NOMO-1 (cell line): ENCODE measurements around the gene ANTXR1.

ENCODE experiments used
- DNase-seq, 2 experiments: peaks; one replicate each; lab custom pipeline; 2025; ENCODE audit not compliant: unreplicated experiment in 2 of 2; lab: John Stamatoyannopoulos, UW

ANTXR1 gene

DNA sequence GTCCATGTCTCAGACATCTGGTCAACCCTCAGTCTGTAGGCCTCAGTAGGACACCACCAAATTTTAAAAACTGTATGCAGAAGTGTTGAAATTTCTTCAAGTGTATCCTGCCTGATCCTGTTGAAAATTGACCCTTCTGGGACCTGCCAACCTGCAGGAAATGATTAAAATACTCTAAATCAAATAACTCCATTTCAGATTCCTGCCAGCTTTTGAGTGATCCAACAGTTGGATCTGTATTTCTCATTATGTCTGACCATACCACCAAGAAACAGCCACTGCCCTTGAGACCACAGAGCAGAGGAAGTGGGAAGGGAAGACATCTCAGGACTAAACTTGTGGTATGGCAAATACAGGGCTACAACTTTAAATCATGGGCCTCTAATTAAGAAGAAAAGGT is 113.4 kb downstream of the ANTXR1 start:
- DNase-seq = no peak

DNA sequence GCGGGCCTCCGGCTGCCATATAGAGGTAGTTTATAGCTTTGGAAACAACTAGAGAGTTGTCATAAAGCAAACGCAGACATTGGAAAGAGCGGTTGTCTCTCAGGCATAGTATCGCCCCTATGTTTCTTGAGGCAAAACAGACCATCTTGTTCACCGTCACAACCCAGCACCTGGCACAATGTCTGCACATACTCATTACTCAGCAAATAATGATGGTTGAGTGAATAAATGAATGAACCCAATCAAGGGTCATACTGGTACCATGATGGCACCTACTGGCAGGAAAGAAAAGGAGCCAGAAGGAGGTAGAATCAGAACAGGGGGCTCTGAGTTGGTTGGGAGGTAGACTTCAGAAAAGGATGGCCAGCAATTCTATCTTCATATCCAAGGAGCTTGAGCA is 118.5 kb downstream of the ANTXR1 start:
- DNase-seq = no peak

DNA sequence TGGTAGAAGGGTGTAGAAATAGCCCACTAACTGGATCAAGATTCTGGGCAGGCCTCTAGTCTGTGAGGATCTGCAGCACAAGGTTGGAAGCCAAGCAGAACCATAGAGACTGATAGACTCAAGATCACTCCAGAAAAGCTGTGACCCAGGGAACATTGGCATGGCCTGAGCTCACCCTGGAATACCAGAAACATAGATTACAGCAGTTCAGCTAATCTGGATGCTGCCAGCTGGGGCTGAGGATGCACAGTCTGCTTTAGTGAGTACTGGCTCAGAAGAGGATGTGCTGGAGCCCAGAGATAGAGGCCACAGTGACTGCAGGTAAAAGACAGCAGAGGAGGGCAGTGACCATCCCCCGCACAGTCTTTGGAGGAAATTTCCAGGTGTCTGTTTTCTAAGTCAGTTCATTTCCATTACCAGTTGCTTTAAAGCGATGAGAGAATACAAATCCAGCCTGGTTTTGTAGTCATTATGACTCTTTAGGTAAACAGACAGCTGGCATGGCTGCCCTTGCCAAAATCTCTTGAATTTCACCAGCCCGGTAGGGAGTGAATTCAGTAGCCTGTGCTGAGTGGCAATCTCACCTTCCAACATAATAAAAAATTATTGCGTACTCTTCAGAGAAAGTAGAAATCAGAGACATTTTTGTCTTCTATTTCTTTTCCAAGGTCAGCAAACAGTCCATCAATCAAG is 119.2 kb downstream of the ANTXR1 start:
- no peak for DNase-seq

DNA sequence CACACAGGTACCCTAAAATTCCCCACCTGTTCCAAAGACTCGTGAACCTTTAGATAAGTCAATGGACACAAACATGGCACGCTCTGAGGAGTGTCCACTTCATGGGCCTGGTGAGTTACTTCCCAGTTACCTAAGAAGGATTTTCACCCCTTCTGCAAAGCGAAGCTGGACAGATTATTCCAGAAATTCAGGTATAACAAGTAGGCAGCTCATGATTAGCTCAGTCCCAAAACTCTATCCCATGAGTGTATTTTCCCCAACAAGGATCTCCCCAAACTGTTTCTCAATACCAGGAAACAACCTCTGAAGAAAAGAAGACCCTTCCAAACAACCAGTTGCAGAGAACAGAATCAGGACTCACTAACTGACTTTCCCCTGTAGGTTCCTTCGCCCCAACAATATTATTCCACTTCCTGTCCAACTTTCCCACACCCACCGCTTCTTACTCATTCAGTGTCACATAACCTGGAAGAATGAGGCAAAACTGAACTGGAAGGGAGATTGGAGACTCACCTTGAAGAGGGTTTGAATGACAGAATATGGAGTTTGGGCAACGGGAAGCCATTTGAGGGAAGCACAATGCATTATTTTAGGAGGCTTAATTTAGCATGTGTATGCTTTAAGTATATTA is 120.1 kb downstream of the ANTXR1 start:
- no peak for DNase-seq

DNA sequence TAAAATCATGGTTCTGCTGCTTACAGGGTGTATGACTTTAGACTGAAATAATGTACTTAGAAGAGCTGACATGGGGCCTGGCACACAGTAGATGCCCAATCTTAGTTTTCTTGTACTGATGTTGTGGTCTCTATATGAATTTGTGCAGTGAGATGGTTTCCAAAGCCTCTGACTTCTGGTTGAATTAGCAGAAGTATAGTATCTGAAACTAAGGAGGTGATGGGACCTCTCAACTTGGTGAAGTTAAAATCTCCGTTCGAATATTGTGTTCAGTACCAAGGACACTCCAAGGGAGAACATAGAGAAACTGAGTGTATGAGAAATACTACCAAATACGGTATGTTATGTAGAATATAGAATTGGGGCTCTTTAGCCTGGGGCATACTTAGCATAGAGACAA is 120.9 kb downstream of the ANTXR1 start:
- DNase-seq = no peak

DNA sequence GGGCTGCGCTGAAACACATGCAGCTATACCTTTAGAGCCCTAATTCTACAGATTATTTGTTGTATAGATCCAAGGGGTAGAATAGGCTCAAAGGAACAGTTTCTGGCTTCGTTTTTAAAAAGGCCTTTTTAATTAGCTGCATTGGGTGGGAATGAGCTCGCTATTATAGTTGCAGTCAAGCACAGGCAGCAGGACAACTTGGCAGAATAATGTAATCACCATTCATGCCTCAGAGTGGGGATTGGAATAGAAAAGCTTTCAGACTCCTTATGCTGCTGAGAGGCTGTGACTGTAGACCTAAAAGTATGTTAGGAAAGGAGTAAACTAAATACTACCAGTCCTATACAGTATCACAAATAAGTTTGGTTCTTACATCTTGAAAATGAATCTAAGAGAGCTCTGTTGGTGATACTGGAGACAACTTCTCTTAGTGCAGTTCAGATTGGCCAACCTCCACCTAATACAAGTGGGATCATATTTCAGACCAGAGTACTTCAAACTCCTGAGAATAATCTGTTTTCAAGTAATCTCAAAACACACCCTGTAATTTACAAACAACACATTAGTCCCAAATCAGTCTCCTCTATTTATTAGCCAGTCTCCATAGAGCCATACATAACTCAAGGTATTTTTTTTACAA is 121.4 kb downstream of the ANTXR1 start:
- DNase-seq = no peak

DNA sequence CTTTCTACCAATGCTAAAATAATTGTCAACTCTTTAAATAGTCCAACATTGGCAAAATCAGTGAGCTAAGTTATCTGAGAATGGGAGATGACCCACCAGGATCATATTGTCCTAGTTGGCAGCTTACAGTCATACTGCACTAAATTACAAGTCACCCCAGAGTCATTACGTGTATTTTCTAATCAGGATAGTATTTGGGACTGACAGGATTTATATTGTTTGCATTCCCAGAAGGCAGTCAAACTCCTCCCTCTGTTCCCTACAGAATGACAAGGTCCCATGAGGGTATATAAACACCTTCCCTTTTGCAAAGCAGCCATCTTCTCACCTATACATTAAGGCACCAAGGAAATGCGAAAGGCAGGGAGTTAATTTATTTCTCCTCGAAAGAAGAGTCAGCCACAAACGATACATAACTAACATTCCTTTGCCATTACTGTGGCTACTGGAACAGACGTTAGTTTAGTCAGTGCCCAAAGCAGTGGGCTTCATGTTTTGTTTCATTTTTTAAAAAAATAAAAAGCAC is 125.3 kb downstream of the ANTXR1 start:
- DNase-seq = no peak

DNA sequence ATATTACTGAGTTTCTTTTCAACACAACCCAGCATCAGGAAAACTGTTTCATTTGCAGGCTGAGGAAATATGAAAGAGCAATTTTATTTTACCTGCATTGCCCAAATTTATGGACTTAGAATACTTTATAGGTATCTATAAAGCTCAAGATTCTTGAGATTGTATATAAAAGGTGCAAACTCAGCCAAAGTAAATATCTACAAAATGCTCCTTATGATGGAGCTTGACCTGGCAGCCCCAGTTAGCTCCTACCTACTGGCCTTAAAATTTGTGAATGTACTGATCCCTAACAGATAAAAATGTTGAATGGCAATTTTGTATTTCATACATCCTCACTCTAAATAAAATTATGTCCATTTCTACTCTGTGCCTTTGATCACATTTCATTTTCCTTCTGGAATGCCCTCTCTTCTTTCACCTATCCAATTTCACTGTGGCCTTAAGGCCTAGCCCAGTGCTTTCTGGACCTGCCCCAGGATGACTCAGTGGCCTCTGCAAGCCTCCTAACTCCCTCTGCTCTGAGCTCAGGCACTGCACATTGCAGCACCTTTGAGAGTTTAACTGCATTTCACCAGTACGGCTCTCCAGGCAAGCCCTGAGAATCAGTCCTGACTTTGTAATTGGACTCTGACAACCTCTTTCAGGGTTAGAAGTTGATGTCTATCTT is 125.9 kb downstream of the ANTXR1 start:
- no peak for DNase-seq

DNA sequence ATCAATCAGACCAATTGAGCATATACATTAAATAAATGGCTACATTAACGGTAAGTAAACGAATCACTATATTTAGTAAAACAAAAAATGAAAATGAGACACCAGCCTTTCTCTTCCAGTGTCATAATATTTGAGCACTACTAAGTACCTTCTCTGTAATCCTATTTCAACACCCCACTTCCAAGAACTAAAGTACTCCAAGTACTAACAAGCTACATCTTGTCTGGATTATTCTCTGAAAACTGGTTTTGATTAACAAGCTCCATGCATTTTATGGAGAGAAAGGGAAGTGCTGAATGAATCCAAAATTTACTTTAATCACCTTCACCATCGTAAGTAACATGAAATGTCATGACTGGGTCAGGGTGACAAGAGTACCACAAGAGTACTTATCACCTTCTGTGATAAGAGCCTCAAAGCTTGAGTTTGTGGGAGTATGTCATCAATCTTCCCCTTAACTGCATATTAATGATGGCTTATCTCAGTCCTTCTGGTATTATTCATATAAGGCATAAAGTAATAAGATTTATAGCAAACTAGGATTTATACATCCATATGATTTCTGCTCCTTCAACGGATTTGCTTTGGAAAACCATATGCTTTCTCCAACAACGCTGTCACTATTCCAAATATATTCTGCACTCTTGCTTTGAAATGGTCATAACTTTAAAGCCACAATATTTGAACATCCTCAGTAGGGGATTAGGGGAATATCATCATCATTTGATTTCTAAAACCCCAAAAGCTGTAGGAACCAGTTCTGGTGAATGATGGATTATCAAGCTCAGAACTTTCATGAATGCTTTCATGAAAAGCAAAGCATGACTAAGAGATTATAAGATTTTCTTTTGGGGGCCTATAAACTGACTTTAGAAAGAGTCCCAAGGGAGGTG is 127.0 kb downstream of the ANTXR1 start:
- DNase-seq = no peak

DNA sequence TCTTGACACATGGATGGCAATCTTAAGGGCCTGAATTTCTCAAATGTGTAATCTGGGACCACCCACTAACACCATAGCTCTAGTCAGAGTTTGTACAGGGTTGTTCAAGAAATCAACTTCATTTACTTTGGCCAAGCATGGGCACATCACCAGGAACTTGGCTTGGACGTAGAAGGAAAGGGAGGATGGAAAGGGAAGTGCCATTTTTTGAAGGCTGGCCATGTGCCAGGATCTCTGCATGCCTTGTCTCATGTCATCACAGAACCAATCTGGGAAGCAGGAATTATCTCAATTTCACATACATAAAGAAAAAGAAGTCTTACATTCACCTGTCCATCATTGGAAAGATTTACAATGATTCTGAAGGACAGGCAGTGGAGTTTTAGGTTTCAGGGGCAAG is 128.1 kb downstream of the ANTXR1 start:
- DNase-seq = no peak

DNA sequence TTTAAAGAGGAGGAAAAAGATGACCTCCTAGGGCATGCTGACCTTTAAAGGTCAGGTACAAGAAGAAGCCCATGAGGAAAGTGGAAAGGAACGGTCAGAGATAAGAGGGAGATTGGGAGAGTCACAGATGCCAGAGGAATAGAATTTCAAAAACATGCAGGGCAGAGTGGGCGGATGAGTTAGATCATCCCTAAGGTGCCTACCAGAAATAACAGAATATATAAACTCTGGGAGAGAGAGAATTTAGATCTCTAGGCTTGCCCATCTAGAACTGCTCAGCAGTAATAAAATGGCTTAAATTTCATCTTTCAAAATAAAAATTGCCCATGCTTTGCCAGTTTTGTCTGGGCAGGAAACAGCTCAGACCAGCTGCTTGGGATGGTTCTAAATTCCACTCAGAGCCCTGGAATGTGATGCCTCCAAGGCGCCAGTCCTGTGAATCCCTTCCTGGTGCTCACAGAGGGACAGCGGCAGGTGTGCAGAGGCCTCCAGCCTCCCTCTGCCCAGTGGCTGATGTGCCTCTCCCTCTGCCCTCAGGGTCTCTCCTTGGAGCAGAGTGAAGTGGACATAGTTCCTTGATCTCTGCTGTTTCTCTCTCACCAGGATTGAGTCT is 130.9 kb downstream of the ANTXR1 start:
- DNase-seq = no peak

DNA sequence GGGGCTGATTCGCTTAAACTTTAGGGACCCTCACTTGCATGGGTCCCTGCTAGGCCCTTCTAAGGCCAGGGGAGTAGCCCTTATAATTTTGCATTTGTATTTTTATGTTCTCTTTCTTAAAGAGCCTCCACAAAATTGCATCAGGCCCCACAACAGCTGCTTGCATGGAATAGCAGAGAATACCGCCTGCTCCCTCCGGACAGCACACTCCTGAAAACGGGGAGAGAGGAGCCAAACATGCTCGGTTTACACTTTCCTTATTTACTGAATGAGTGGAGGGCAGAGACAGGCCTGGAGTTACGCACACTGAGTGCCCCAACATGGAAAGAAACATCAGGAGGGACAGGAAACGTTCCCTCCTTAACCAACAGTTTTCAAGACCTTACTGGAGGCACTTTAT is 132.2 kb downstream of the ANTXR1 start:
- no peak for DNase-seq

DNA sequence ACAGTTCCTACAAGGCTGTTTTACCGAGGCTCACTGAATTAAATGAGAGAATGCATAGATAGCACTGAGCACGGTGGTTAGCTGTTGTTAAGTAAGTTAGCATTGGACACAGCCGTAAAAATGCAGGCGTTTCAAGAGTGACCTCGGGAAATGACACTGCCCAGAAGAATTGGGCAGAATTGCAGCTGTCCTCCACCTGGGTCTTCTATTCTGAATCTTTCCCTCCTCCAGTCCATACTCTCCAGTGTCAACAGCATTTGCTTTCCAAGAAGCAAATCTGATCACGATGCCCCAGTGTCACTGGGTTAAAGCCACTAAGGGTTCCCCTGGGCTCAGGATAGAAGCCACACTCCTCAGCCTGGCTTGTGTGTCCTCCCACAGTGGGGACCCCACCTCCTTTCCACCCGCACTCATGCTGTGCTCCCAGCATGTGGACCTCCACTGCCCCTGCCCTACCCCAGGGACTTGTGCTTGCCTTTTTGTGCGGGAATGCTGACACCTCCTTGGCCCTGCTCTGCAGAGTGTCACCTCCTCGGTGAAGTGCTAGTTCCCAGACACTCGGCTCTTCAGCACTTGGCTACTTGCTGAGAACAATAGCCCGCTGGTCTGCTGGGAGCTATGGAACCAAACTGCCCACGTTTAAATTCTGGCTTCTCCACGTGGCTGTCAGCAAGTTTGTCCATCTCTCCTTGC is 135.0 kb downstream of the ANTXR1 start:
- DNase-seq = no peak

DNA sequence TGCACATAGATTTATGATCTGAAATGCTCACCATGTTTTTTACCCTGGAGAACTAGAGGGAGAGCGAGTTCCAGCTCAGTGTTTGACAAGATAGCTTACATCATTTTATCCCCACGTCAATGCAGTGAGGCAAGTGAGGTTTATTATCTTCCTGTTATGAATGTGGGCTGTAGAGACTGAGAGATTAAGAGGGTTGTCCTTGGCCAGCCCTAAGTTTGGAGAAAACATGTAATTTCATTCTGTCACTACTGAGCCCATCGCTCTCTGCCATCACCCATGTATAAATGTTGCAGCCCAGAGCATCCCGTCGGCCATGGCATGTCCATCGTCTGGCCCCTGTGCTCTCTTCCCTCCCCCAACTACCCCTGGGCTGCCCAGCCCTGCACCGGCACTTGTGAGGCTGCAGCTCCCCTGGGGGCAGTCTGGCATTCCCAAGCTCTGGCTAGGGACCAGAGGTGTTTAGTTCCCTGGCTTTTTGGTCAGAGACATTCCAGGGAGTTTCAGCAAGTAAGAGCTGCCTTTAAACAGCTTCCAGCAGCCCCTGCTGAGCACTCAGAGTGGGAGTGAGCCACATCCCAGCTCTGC is 136.7 kb downstream of the ANTXR1 start:
- DNase-seq = no peak

DNA sequence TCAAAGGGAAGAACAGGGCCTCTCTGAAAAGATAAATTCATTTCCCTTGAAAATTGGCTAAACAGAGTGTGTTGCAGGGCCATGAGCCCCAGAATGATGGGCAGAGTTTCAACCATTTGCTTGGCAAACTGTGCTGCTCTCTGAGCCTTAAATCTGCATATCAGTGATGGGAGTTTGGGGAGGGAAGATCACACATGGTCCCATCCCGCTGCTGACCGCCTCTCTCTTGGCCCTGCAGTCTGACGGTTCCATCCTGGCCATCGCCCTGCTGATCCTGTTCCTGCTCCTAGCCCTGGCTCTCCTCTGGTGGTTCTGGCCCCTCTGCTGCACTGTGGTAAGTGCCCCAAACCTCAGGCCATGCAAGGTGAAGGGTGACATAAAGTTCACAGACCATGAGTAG is 139.0 kb downstream of the ANTXR1 start:
- DNase-seq = no peak

DNA sequence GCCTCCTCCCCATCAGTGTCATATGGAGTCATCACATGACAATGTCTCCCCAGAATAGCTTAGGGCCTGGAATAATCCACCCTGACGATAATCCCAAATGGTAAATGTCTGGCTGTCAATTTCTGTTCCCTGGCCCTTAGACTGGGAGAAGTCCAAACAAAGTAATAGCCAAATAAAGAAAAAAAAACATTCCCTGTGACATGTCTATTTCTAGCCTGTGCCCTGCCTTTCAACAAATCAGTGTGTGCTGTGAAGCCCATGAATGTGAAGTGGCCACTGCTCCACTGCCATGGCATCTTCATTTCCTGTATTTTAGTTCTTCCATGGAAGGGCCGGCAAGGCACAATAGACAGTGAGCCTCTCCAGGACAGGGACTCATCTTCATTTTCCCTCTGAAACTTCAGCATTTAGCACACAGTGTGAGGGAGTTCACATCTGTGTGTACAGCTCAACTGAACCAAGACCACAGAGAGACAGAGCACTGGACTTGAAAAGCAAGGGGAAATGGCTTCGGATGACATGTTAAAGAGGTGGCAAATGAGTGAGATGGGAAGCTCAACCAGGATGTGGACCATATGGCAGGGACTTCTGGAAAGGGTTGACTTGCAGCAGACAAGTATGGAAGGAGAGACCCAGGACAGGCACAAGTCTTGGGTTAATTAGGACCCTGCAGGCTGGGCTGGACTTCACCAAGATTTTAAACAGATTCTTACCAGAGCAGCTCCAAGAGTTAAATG is 140.0 kb downstream of the ANTXR1 start:
- no peak for DNase-seq

DNA sequence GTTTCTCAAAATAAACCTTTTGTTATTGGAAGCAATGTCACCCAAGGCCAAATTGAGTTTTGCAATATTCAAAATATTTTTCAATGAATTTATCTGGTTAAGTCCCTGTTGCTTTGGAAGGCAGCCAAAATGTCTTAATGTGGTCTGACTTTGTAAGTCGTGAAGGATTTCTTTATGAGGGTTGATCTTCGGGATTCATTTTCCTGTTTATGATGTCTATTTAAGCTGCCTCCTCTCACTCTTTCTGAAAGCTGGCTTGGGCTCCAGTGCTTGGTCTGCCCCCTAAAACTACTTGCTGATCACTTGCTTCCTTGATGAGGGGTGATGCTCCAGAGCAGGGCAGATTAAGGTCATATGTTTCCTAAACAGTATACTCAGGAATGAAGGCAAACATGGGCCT is 141.1 kb downstream of the ANTXR1 start:
- DNase-seq = no peak

DNA sequence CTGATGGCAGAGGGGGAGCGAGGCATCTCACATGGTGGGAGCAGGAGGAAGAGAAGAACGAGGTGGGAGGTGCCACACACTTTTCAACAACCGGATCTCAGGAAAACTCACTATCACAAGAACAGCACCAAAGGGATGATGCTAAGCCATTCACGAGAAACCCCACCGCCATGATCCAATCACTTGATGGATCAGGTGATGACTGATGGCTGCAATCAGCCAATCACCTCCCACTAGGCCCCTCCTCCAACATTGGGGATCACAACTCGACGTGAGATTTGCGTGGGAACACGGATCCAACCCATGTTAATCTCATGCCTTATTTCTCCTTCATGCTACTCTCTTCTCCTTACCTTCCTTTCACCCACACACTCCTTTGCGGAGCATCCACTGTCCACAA is 143.6 kb downstream of the ANTXR1 start:
- DNase-seq = no peak

DNA sequence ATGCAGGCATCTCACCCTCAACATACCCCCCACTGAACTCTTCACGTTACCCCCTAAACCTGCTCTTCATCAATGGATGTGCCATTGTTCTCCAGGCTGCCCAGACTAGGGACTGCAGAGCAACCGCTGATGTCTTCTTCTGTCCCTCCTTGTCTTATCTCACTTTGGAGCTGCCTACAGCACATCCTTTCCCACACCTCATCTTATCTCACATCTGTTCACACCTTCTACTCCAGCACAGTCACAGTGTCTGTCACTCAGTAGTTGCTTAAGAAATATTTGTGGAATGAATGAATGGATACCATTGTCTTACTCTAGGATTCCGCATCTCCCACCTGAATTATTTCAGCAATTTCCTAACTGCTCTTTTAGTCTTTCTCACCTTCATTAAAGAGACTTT is 144.5 kb downstream of the ANTXR1 start:
- DNase-seq = no peak
